Stimulated activated naive CD8-positive, alpha-beta T cell treated with anti-CD3 and anti-CD28 coated beads, Interleukin-15, amount 100 ng/mL, for 72 hours (primary cell): ENCODE results near the gene PTF1A.
A peak's percentile ranks its signal among the peaks of the same experiment; 100 is the strongest.

Experiments
- ATAC-seq: fragments of 150-1000 bp; cut with Tn5 transposase; 2 replicates; pipeline ENCODE4 v1.10.0; 2021; ENCODE audit warnings: mild to moderate bottlenecking, moderate library complexity
- DNase-seq, 2 donors: peaks; one replicate each; pipeline ENCODE4 v3.0.0; 2021 to 2022
- H3K27ac Mint-ChIP-seq, 2 donors: one replicate each; pipeline ENCODE4 v1.8.0; 2022; ENCODE audit warnings: mild to moderate bottlenecking in 2 of 2, mixed read lengths in 2 of 2, moderate library complexity in 2 of 2
- H3K27me3 Mint-ChIP-seq: one replicate; pipeline ENCODE4 v1.8.0; 2022; ENCODE audit warnings: mixed read lengths
- H3K4me1 Mint-ChIP-seq: one replicate; pipeline ENCODE4 v1.8.0; 2022; ENCODE audit warnings: mild to moderate bottlenecking, mixed read lengths
- H3K4me3 Mint-ChIP-seq, 2 donors: one replicate each; pipeline ENCODE4 v1.8.0; 2022; ENCODE audit warnings: mild to moderate bottlenecking in 2 of 2, mixed read lengths in 2 of 2, moderate library complexity in 1 of 2
- H3K9me3 Mint-ChIP-seq, 2 donors: one replicate each; pipeline ENCODE4 v1.8.0; 2022; ENCODE audit warnings: mixed read lengths in 2 of 2

The PTF1A gene

DNA sequence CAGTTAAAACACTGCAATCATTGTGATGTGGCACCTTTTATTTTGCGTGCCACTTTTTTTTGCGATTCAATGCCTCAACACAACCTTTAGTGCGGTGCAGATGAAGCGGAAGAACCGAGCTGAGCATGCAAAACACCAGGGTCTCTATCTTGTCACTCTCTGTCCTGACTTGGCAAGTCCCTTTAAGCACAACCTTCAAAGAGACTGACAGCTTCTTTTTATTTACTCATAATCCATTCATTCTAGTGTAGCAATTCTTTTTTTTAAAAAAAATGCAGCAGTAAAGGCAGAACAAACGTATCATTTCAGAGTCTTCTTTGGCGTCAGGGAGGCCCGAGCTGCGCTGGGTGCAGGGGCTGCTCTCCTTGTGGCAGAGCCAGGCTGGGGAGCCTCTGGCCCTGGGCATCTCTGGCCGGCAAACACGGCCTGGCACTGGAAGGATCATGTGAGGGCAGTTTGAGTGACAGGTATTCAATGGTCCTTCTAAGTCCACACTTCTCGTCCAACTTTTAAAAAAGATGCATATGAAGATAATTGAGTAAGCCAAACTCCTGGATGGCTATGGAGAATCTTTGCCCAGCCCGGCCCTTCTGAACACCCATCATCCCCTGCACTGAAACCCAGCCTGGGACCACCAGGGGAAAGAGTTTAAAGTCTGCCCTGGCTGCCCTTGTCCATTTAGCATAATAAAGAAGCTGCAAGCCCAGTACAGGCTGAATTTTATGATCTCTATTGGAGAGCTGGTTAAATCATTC is 3.9 kb downstream of the PTF1A start:
- Mint-ChIP-seq H3K4me3 (peak overlapping the region in 1 of 2 donors; percentile 29), H3K4me1 (peaks cover 21% of the 10 kb centered on the region), H3K9me3 (no peaks in the 10 kb centered on the region), H3K27me3 (peaks cover 97% of the 10 kb centered on the region), H3K27ac (no peak overlapping the region)
- DNase-seq, result no peak
- no peak for ATAC-seq

DNA sequence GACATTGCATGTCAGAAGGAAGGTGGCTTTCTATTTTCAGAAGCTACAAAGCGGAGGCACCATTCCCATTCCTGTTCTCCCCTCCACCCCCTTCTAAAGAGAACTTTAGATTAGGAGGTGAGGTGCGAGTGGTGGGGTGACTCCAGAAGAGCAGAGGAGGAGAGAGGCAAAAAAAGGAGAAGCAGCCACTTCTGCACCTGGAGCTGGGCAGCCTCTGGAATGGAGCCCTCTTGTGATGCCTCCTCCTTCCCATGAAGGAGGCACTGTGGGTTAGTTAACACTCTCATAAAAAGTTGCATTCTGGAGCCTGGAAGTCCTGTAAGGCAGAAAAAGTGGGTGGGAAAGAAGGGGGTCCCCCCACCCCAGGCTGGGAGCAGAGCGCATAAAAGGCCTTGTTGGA is 4.8 kb downstream of the PTF1A start:
- H3K27me3 Mint-ChIP-seq, result peaks cover 97% of the 10 kb centered on the region
- H3K4me3 Mint-ChIP-seq, result no peak overlapping the region
- no peaks in the 10 kb centered on the region for H3K9me3 Mint-ChIP-seq
- DNase-seq, result no peak
- H3K4me1 Mint-ChIP-seq, result peaks cover 13% of the 10 kb centered on the region
- H3K27ac Mint-ChIP-seq, result no peak overlapping the region
- peak; percentile 10 for ATAC-seq

DNA sequence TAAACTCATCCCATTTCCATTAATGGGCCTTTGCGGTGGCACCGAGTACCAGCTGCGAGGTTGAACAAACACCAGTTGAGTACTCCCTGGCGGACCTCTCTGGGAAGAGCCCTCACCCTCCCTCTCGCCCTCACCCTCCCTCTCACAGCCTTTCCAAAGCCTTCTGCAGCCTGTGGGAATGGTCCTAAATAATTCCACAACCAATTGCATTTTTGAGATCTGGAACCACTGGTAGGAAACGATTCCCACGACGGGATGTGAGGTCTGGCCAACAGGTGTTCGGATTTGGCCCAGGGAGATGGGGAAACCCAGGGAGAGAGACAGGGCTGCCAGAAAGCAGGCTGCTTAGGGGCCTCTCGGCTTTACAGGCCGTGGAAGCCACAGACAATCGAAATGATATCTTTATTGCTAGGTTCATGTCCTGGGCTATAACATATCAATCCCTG is 5.3 kb downstream of the PTF1A start:
- H3K27me3 Mint-ChIP-seq, result peaks cover 98% of the 10 kb centered on the region

DNA sequence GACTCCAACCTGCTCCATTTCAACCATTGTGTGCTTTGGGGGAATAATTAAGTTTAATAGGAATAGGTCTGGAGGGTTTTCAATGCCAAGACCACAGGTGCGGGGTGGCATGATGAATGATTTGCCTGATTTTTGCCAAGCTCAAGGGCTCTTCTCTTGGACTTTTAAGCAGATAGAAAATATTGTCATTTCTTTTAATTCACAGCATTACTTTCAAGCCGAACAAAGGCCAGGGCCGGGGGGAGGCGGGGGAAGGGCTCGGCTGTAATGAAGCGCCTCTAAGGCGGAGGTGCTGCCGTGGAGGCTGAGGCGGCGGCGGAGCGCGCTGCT is 6.5 kb downstream of the PTF1A start:
- Mint-ChIP-seq H3K9me3 (no peaks in the 10 kb centered on the region), H3K27ac (no peak overlapping the region), H3K4me1 (peaks cover 7% of the 10 kb centered on the region), H3K4me3 (no peak overlapping the region), H3K27me3 (peaks cover 99% of the 10 kb centered on the region)
- DNase-seq (no peak), ATAC-seq (no peak)

More for the DNA sequence above, 5.3 kb downstream of the PTF1A start:
- no peak for ATAC-seq
- Mint-ChIP-seq H3K4me3 (no peak overlapping the region), H3K4me1 (peaks cover 10% of the 10 kb centered on the region), H3K9me3 (no peaks in the 10 kb centered on the region), H3K27ac (no peak overlapping the region)
- DNase-seq, result no peak

DNA sequence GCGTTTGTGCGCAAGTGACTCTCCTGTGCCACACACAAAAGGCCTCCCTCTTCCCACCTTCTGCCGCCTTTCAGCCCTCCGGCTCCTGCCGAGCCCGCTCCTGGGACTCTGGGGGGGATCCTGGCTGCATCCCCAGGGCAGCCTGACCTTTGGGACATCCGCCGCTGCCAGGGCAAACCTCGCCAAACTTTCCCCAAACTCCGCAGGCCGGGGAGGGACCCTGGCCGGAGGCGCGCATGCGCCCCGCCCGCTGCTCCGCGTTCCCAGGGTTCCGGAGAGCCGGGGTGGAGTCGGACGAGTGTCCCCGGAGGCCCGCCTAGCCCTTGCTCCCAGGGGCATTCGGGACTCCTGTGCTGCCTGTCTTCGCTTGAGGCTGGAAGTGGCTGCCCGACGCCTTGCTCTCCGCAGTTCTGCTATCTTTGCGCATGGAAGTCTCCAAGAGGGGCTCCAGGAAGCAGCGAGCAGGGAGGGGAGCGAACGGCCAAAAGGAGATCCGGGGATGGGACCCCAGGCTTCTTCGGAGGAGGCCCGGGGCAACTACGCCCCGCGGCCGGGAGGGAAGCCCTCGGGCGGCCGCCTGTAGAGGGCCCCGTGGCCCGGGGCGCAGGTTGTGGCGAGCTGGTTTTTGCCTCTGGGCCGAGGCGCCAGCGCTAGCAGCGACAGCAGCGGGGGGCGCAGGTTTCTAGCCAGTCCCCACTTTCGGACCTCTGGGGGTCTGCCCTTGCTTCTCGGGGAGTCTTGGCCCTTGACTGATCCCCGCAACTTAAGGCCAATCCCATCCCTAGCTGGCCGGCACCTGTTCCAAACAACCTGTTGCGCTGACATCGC is 7.0 kb downstream of the PTF1A start:
- Mint-ChIP-seq H3K4me3 (no peak overlapping the region), H3K9me3 (no peaks in the 10 kb centered on the region), H3K27me3 (peaks cover 99% of the 10 kb centered on the region), H3K27ac (no peak overlapping the region), H3K4me1 (peaks cover 7% of the 10 kb centered on the region)
- DNase-seq (no peak), ATAC-seq (no peak)

DNA sequence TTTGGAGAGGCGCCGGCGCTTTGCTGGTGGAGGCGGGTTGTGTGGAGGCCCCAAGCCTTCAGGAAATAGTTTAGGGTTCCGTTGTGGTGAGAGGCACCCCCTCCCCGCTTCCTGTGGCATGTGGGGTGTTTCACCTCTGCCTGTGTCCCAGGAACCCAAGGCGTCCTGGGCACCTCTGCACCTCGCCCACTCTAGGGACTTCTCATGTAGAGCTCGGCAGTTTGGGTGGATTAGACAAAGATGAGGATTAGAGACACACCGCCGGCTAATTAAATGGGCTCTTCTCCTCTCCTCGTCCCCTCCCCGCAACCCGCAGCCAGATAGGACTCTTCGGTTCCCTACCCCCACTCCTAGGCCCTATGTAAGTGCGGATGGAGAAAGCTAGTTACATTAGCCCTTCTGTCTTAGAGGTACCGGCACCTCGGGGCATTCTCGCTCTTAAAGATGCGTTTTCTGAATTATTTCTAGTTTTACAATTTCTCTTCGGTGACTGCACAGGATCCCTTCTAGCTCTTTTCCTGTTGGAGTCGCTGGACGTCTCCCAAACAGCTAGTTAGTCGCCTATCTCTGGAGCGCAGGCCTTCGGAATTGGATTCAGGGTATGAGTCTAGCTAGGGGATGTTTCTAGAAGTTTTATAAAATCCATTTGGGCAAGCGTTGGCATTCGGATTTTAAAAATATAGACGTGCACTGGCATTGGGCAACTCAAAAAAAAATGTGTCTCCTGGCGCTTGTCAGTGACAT is 7.8 kb downstream of the PTF1A start:
- H3K27ac Mint-ChIP-seq, result no peak overlapping the region
- peaks cover 99% of the 10 kb centered on the region for H3K27me3 Mint-ChIP-seq
- H3K4me3 Mint-ChIP-seq, result no peak overlapping the region
- ATAC-seq (no peak), DNase-seq (no peak)
- H3K9me3 Mint-ChIP-seq, result no peaks in the 10 kb centered on the region
- H3K4me1 Mint-ChIP-seq, result peaks cover 7% of the 10 kb centered on the region

DNA sequence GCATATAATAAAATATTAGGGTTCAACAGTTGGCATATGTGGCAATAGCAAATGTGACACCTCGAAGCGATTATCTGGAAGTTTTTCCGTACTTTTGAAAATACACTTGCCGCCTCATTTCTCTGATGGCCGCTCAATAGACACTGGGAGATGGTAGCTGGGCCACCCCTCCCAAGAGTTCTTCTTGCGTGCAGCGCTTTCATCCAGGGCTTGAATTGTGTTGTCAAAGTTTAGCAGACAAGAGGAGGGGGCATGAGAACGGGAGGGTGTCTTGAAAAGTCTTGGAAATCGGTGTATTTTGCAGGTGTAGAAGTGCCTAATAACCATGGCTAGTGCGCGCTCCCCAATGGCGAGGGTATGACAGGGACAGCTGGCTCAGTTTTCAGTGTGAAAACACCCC is 8.5 kb downstream of the PTF1A start:
- ATAC-seq (no peak), DNase-seq (no peak)
- Mint-ChIP-seq H3K27ac (no peak overlapping the region), H3K4me3 (no peak overlapping the region), H3K4me1 (peaks cover 7% of the 10 kb centered on the region), H3K9me3 (no peaks in the 10 kb centered on the region), H3K27me3 (peaks cover 95% of the 10 kb centered on the region)

DNA sequence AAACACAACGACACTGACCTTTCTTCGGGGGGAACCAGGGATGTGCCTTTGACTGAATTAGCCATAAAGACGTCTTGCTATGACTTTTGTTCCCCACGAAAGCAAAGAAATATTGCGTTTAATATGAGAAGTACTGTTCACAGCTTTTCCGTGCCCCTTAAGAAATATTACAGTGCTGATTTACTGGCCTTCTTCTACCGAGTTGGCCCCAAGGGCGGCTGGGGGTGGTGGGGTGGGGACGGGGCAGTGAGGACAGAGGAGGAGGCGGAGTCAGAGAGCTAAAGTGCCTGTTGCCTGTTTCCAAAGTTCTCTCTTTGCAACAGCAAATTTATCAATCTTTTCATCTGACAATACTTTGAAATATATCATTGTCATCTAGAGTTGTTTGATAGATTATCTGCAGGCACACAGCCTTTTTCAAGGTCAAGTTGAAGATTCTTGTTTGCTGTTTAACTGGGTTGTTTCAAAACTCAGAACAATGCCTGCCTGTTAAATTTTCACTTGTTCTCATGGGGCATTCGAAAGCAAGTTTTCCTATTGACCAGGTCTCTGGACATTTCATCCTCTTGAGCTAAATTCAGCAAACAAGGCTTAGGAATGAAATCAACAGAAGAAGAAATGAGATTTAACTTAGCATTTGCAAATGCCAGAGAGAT is 9.0 kb downstream of the PTF1A start:
- Mint-ChIP-seq H3K27me3 (peaks cover 89% of the 10 kb centered on the region), H3K9me3 (no peaks in the 10 kb centered on the region), H3K4me3 (no peak overlapping the region), H3K27ac (no peak overlapping the region), H3K4me1 (peaks cover 7% of the 10 kb centered on the region)
- no peak for DNase-seq
- ATAC-seq, result no peak

DNA sequence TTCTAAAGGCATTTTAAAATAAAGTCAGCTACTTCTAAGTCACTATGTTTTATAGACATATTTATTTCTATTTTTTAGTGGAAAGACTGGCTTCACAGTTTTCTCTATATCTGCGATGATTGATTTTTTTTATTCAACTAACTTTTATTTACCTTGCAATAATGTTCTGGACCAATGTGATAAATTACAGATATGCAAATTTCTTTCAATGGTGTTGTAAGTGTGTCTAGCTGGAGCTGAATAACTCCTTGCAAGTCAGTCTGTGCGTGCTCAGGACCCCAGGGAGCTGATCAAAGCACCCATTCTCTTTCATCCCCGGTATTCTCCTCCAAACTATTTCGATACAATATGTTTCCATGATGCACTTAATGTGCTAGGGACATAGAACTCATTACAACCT is 9.7 kb downstream of the PTF1A start:
- peaks cover 82% of the 10 kb centered on the region for H3K27me3 Mint-ChIP-seq
- no peaks in the 10 kb centered on the region for H3K9me3 Mint-ChIP-seq
- ATAC-seq, result no peak
- peaks cover 7% of the 10 kb centered on the region for H3K4me1 Mint-ChIP-seq
- DNase-seq, result no peak
- no peak overlapping the region for H3K4me3 Mint-ChIP-seq
- no peak overlapping the region for H3K27ac Mint-ChIP-seq

DNA sequence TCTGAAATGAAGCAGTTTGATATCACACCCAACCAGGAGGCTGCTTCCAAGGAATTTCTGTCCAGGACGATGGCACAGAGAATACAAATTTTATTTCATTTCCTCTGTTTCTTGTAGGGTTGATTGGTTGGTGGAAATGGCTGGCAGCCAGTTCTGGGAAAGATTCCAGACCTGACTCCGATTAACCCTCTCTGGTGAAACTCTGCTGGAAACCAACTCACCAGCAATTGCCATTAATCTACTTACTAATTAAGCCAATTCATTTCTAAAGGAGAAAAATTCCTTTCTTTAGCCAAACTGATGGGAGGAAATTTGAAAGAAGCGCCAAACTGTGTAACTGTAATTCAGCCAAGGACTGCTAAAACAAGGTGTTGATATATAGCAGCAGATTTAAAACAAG is 10.7 kb downstream of the PTF1A start:
- peaks cover 7% of the 10 kb centered on the region for H3K4me1 Mint-ChIP-seq
- DNase-seq, result no peak
- peaks cover 73% of the 10 kb centered on the region for H3K27me3 Mint-ChIP-seq
- no peaks in the 10 kb centered on the region for H3K9me3 Mint-ChIP-seq
- no peak for ATAC-seq
- no peak overlapping the region for H3K4me3 Mint-ChIP-seq
- no peak overlapping the region for H3K27ac Mint-ChIP-seq

DNA sequence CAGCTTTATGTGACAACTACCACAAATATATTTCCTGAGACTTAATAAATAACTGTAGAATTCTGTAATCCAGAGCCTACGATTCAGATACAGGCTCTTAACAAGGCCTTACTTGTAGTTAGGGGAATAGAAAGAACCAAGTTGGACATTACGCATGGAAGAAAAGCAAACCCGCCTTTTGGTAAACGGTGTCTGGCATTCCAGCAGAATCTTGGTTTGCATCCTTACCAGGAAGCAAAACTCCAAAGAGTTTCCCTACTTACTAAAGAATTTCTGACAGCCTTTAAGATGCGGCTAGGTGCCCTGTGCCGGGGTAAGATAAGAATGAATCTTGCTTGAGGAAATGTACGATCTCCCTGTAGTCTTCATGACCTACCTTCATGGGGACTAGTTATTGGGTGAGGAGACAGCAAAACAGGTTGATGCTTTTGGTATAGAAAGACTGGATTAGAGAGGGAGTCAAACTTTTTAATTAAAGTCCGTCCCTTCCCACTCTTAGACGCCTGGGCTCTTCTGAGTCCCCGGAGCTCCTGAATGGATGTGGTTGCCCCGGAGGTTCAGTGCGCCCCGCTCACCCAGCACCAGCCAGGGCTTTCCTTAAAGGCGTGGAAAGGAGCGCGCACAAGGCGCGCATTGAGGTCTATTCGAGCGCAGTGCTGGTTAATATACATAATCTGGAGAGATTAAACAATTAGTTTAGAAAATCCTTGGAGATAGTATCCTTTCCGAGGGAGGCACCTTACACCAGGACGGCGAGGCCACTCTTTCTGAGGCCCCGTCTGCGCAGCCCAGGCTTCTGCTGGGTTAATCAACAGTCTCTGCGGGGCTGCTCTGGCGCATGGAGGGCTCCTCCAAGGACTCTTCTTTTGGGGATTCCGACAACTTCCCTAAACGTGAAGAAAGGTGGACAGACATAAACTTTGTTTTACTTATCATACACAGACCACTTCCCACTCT is 11.5 kb downstream of the PTF1A start:
- Mint-ChIP-seq H3K27ac (no peak overlapping the region), H3K27me3 (peaks cover 66% of the 10 kb centered on the region), H3K4me1 (peaks cover 7% of the 10 kb centered on the region), H3K9me3 (no peaks in the 10 kb centered on the region), H3K4me3 (no peak overlapping the region)
- DNase-seq, result no peak
- no peak for ATAC-seq

DNA sequence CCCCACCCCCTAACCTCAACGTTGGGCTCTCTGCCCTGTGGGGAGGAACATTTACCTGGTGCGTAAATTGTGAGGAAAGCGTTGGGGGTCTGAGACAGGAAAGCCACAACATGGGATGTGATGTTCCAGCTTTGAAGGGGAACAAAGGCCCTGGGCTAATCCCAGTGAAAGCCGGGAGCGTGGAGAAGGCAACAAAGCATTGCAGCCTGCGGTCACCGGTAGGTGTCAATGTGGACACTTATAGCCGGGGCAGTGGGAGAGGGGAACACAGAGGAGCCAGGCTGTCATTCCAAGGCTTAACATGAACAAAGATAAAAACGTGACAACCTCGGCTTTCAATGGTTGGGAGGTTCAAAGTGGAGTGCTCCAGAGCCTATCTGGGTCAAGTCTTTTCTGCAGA is 12.7 kb downstream of the PTF1A start:
- Mint-ChIP-seq H3K4me3 (no peak overlapping the region), H3K27me3 (peaks cover 67% of the 10 kb centered on the region), H3K27ac (no peak overlapping the region), H3K4me1 (peaks cover 4% of the 10 kb centered on the region), H3K9me3 (no peaks in the 10 kb centered on the region)
- no peak for ATAC-seq
- DNase-seq, result no peak

DNA sequence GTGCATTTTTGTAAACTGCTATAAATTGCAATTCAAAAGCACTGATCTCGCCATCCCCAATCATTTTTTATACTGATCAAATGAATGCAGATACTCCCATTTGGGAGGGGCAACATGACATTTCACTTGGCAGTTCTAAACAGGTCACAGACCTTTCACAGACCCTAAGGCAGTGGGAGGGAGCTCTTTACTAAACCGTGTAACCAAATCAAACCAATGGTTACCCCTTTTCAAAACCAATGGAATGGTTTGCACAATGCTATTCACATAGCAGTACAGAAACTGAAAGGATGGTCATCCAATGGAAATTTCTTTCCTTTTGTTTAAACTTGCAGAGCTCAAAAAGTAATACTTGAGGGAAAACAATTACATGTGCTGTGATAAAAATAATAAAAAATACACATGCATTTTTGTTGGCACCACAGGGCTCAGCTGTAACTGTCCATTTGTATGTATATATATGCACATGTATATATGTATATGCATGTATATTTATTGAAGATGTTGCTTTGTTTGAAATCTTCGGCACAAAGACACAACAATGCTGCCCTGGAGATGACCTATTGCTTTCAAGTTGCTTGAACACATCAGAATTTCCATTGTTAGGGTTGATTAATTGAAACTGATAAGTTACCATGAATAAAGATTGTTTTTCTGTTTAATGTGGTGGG is 14.0 kb downstream of the PTF1A start:
- no peak overlapping the region for H3K27ac Mint-ChIP-seq
- peaks cover 64% of the 10 kb centered on the region for H3K27me3 Mint-ChIP-seq
- DNase-seq (no peak), ATAC-seq (no peak)
- no peaks in the 10 kb centered on the region for H3K4me1 Mint-ChIP-seq
- no peak overlapping the region for H3K4me3 Mint-ChIP-seq
- H3K9me3 Mint-ChIP-seq, result no peaks in the 10 kb centered on the region

DNA sequence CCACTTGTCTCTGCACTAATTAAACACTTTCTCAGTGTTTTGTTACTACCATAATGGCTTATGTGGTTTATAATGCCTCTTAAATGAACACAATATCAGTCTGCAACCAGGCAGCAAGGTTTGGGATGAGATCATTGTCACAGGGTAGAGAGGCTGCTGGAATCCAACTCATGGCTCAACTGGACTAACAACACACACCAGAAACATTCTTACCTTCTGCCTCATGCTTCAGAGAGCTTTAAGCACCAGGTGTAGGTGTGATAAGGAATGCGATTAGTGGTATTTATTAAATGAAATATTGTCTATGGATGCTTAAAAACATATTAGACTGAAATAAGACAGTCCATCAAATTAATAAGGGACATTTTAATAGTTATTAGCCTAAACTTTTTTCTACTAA is 25.4 kb downstream of the PTF1A start:
- no peak for ATAC-seq

More for the DNA sequence above, 25.4 kb downstream of the PTF1A start:
- DNase-seq, result no peak
- Mint-ChIP-seq H3K27me3 (peaks cover 40% of the 10 kb centered on the region), H3K27ac (no peak overlapping the region), H3K4me3 (no peak overlapping the region), H3K4me1 (no peaks in the 10 kb centered on the region), H3K9me3 (no peaks in the 10 kb centered on the region)
